K562 (cell line): ENCODE data around the gene SMC3. TPM values are rescaled to one million over a fixed set of nuclear protein-coding genes. Genes with fewer than 3 reads are reported as not detected.

ENCODE experiments used
- ATAC-seq: fragments of 200-7000 bp; cut with Tn5 transposase; 3 replicates; pipeline ENCODE4 v1.9.1; 2020; ENCODE audit warnings: moderate library complexity
- BruUV-seq: library from RNA; stranded (reverse); fragments of 400-500 nt; replicated peaks from 2 replicates; lab custom pipeline; 2021; lab: Mats Ljungman, UMichigan
- CTCF ChIA-PET: fragments of 300-600 bp; formaldehyde crosslinking; extraction: SDS; loops from one replicate; lab custom pipeline; 2021; ENCODE audit warnings: low intra/inter-chr PET ratio; lab: Yijun Ruan, JAX
- POLR2A ChIA-PET: fragments of 300-600, 350-650 bp; sonication (Branson Sonifier 250); formaldehyde crosslinking; extraction: SDS; loops from one replicate; lab custom pipeline; 2021; ENCODE audit warnings: antibody characterized with exemption, inconsistent platforms; lab: Yijun Ruan, JAX
- DNase-seq, 4 experiments: peaks; one replicate each; pipeline versions ENCODE4 v3.0.0 to v3.0.0-alpha.2; 2011 to 2018; ENCODE audit warnings: low spot score in 3 of 4, mixed read lengths in 3 of 4; ENCODE audit errors: extremely low read depth in 1 of 4
- FAIRE-seq: peaks from 2 replicates; lab custom pipeline; 2011; peaks lifted over from hg19 to GRCh38; lab: Jason Lieb, UNC
- H2AFZ ChIP-seq: 2 replicates; pipeline ENCODE4 v1.6.0; 2011; ENCODE audit warnings: low read depth, low read length, control low read depth, inconsistent platforms
- H3K27ac ChIP-seq: fragments of 200-600 bp; 3 replicates; pipeline ENCODE4 v1.8.0; 2011; ENCODE audit warnings: low read depth, mild to moderate bottlenecking, control low read depth, inconsistent platforms, low read length, moderate library complexity, mixed read lengths; ENCODE audit errors: extremely low read depth
- H3K27me3 ChIP-seq, 2 experiments: fragments of 300-600 bp in 1 of 2; 2 replicates in 1 of 2; 3 replicates in 1 of 2; pipeline versions ENCODE4 v1.6.0 to v1.8.0; 2011; ENCODE audit warnings: inconsistent platforms in 2 of 2, low read length in 2 of 2, mild to moderate bottlenecking in 1 of 2, mixed read lengths in 1 of 2, moderate library complexity in 1 of 2; ENCODE audit not compliant: control insufficient read depth in 2 of 2, insufficient read depth in 2 of 2
- H3K36me3 ChIP-seq: fragments of 300-600 bp; 3 replicates; pipeline ENCODE4 v1.8.0; 2011; ENCODE audit warnings: mild to moderate bottlenecking, low read length, inconsistent platforms; ENCODE audit not compliant: control insufficient read depth, insufficient read depth
- H3K4me1 ChIP-seq, 2 experiments: fragments of 200-600 bp in 1 of 2; replicated peaks in 1 of 2; 2 replicates in 1 of 2; 3 replicates in 1 of 2; pipeline versions ENCODE4 v1.5.1 to v1.8.0; 2011; ENCODE audit warnings: inconsistent platforms in 2 of 2, low read length in 2 of 2, mild to moderate bottlenecking in 1 of 2, mixed read lengths in 1 of 2, moderate library complexity in 1 of 2; ENCODE audit not compliant: control insufficient read depth in 2 of 2, insufficient read depth in 2 of 2
- H3K4me2 ChIP-seq: 2 replicates; pipeline ENCODE4 v1.6.1; 2011; ENCODE audit warnings: low read length, control low read depth, inconsistent platforms, mixed read lengths; ENCODE audit not compliant: insufficient read depth
- H3K4me3 ChIP-seq: fragments of 200-600 bp; sonication (generic), shearing (Covaris generic); 2 replicates; pipeline ENCODE4 v1.5.1; 2016; ENCODE audit warnings: control low read depth, inconsistent platforms
- H3K79me2 ChIP-seq: fragments of 200-600 bp; 3 replicates; pipeline ENCODE4 v1.8.0; 2011; ENCODE audit warnings: low read length, inconsistent platforms; ENCODE audit not compliant: control insufficient read depth, insufficient read depth
- H3K9ac ChIP-seq, 2 experiments: 2 replicates each; pipeline versions ENCODE4 v1.6.0 to v1.6.1; 2011; ENCODE audit warnings: low read depth in 2 of 2, low read length in 2 of 2, control low read depth in 1 of 2, inconsistent platforms in 1 of 2, mild to moderate bottlenecking in 1 of 2, mixed read lengths in 1 of 2; ENCODE audit not compliant: insufficient read depth in 1 of 2
- H3K9me1 ChIP-seq: one replicate; pipeline ENCODE4 v1.6.0; 2011; ENCODE audit warnings: inconsistent platforms, mild to moderate bottlenecking, low read length, moderate library complexity; ENCODE audit not compliant: control insufficient read depth, insufficient read depth
- H3K9me3 ChIP-seq: replicated peaks from 2 replicates; pipeline ENCODE4 v1.5.1; 2011; ENCODE audit warnings: low read depth, low read length, inconsistent platforms; ENCODE audit not compliant: control insufficient read depth, insufficient read depth
- H4K20me1 ChIP-seq: replicated peaks from 2 replicates; pipeline ENCODE4 v1.6.1; 2011; ENCODE audit warnings: low read length, inconsistent platforms, mixed read lengths; ENCODE audit not compliant: control insufficient read depth, insufficient read depth
- CBX8 ChIP-seq: fragments of 200-600 bp; sonication (generic); IDR thresholded peaks from 2 replicates; pipeline ENCODE4 v1.6.1; 2012; ENCODE audit warnings: borderline replicate concordance, mixed run types, low read depth, mild to moderate bottlenecking, moderate library complexity, mixed read lengths, low read length, control low read depth, inconsistent platforms; ENCODE audit not compliant: poor library complexity, severe bottlenecking; ENCODE audit errors: extremely low read depth
- PHF20 ChIP-seq: fragments of 450-650 bp; IDR thresholded peaks from 2 replicates; pipeline ENCODE4 v1.6.1; 2018; ENCODE audit not compliant: partially characterized antibody
- PTBP1 ChIP-seq: fragments of 200-400 bp; formaldehyde crosslinking; IDR thresholded peaks from 2 replicates; pipeline ENCODE4 v1.6.1; 2017; ENCODE audit warnings: low read depth, low read length
- ZFP30 ChIP-seq: fragments of 250-450 bp; sonication (Bioruptor Pico); IDR thresholded peaks from 2 replicates; pipeline ENCODE4 v1.8.0; 2022; ENCODE audit warnings: moderate library complexity, mild to moderate bottlenecking, inconsistent platforms, borderline replicate concordance
- WGBS: fragments of 100-300 bp; shearing (Covaris generic); methylation state at CpG from one replicate; pipeline ENCODE4 v1.1.6; 2016; ENCODE audit warnings: low coverage, mixed read lengths; ENCODE audit not compliant: insufficient coverage; ENCODE audit errors: missing lambda C conversion rate; 5-methylcytosine and 5-hydroxymethylcytosine counted together
- in situ Hi-C: fragments of 300-500 bp; cut with MboI; formaldehyde crosslinking; loops from 4 replicates; pipeline ENCODE4 v1.15.0; 2018; ENCODE audit warnings: inconsistent platforms, mixed read lengths
- intact Hi-C: fragments of 100-400 bp; cut with micrococcal nuclease; formaldehyde crosslinking; loops from 2 replicates; pipeline ENCODE4 v1.14.2; 2022
- polyA plus RNA-seq, 8 experiments: library from polyadenylated mRNA; depleted of rRNA in 4 of 8; stranded (reverse) in 5 of 8; unstranded in 3 of 8; fragments of >200 nt; fragmentation: Nextera tagmentation in 2 of 8; fragmentation: Illumina TruSeq in 1 of 8; extraction: Ambion mirVana in 2 of 8; extraction: Trizol in 1 of 8; gene quantifications; 2 replicates each; pipeline versions ENCODE4 v1.2.1 to v1.2.3, GENCODE V29; 2011 to 2014; ENCODE audit warnings: inconsistent platforms in 1 of 8, missing spikeins in 1 of 8
- total RNA-seq, 7 experiments: library from RNA; depleted of rRNA in 6 of 7; stranded (reverse); fragments of >200 nt in 6 of 7; fragmentation: Illumina TruSeq in 2 of 7; extraction: Trizol in 2 of 7; gene quantifications; 2 replicates each; pipeline versions ENCODE4 v1.2.1 to v1.2.3, GENCODE V29; 2011 to 2021; ENCODE audit warnings: low replicate concordance in 1 of 7
- TF ChIP-seq, protein P1 (sequence below): IDR thresholded peaks from 3 replicates; pipeline ENCODE4 v1.6.1; 2011; ENCODE audit warnings: borderline replicate concordance, mild to moderate bottlenecking, moderate library complexity; ENCODE audit not compliant: insufficient read length; ENCODE audit errors: extremely low read depth

Gene SMC3
- total and polyA plus RNA-seq, 9 of the 15 experiments (the other 6 are each of a cell fraction or from before 2014, with no cell fraction given): 21.3 to 62.6 (median 39.3) TPM

DNA sequence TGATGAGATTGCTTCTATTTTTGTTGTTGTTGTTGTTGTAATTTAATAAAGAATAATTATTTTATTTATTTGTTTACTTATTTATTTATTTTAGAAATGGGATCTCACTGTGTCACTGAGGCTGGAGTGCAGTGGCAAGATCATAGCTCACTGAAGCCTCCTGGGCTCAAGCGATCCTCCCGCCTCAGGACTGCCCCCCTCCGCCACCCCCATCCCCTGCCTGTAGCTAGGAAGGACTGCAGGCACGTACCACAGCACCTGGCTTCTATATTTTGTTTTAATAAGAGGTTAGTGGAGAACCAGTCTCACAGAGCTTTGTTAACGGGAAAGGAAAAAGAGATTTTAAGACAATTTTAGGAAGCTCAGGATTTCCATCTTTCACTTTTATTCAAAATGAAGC lies 19.5 kb upstream of the SMC3 start:
- intact Hi-C loops (no loop called here), in situ Hi-C loops (loop anchor here (25.0 kb wide), 1 partner anchor 411 kb away; no protein-coding TSS in a partner anchor)
- POLR2A ChIA-PET: interaction anchor here (1.4 kb wide), 1 partner anchor 16 kb away, joined by 4 read pairs; no protein-coding TSS in a partner anchor
- no peak overlapping the region for H3K4me2 ChIP-seq
- DNase-seq (no peak), ATAC-seq (no peak), FAIRE-seq (no peak)
- WGBS: 0% methylated on average over 4 of the region's 5 CpGs
- H3K4me1 ChIP-seq: no peaks in the 10 kb centered on the region
- H3K9me3 ChIP-seq: no peaks in the 10 kb centered on the region
- H3K4me3 ChIP-seq: no peak overlapping the region
- TF ChIP-seq PHF20 (no peak), ZFP30 (CRISPR knock-in tag) (no peak), PTBP1 (no peak), CBX8 (peak; percentile 4)
- TF ChIP-seq, protein P1, sequence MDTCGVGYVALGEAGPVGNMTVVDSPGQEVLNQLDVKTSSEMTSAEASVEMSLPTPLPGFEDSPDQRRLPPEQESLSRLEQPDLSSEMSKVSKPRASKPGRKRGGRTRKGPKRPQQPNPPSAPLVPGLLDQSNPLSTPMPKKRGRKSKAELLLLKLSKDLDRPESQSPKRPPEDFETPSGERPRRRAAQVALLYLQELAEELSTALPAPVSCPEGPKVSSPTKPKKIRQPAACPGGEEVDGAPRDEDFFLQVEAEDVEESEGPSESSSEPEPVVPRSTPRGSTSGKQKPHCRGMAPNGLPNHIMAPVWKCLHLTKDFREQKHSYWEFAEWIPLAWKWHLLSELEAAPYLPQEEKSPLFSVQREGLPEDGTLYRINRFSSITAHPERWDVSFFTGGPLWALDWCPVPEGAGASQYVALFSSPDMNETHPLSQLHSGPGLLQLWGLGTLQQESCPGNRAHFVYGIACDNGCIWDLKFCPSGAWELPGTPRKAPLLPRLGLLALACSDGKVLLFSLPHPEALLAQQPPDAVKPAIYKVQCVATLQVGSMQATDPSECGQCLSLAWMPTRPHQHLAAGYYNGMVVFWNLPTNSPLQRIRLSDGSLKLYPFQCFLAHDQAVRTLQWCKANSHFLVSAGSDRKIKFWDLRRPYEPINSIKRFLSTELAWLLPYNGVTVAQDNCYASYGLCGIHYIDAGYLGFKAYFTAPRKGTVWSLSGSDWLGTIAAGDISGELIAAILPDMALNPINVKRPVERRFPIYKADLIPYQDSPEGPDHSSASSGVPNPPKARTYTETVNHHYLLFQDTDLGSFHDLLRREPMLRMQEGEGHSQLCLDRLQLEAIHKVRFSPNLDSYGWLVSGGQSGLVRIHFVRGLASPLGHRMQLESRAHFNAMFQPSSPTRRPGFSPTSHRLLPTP: no peak
- no peak overlapping the region for H3K9ac ChIP-seq
- no peaks in the 10 kb centered on the region; a peak in 2 of 5 replicates for H3K27me3 ChIP-seq
- H2AFZ ChIP-seq: no peak overlapping the region
- CTCF ChIA-PET: interaction anchor here (0.6 to 1.8 kb wide), 2 partner anchors 97 to 237 kb away, joined by 3 to 10 read pairs; no protein-coding TSS in a partner anchor
- H3K79me2 ChIP-seq: no peaks in the 10 kb centered on the region
- no peaks in the 10 kb centered on the region for H3K9me1 ChIP-seq
- no TSS peak for BruUV-seq
- no peaks in the 10 kb centered on the region for H4K20me1 ChIP-seq
- no peak overlapping the region for H3K27ac ChIP-seq
- H3K36me3 ChIP-seq: no peaks in the 10 kb centered on the region
